Stimulated activated CD4-positive, alpha-beta T cell treated with anti-CD3 and anti-CD28 coated beads, Interleukin-12 subunit alpha, Interleukin-12 subunit beta, amount 100 ng/mL, for 4 hours (primary cell): ENCODE measurements around the gene FTO.
A peak's percentile ranks its signal among the peaks of the same experiment; 100 is the strongest.
"Not testable (repeated sequence)": the region's sequence is repeated elsewhere in the genome, so short reads cannot be mapped to it uniquely, and the experiment has no call there.

Source experiments
- DNase-seq: peaks from one replicate; pipeline ENCODE4 v3.0.0-alpha.2; 2020

FTO gene

DNA sequence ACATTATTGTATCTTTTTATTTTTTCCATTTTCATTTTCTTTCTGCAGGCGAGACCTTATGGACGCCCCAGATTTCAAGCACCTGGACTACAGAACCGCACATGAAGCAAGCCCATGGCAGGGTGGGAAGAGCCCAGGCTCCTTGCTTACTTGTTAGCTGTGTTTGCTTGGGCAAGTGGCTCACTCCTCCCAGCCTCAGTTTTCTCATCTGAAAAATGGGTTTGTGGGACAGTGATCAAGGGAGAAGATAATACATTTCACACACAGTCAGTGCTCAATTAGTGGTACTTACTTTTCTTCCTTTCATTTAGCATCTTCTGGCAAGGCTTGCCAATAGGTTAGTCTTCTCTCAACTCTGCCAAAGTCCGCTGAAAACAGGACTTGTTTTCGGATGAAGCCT is 465.2 kb downstream of the FTO start:
- no peak for DNase-seq

DNA sequence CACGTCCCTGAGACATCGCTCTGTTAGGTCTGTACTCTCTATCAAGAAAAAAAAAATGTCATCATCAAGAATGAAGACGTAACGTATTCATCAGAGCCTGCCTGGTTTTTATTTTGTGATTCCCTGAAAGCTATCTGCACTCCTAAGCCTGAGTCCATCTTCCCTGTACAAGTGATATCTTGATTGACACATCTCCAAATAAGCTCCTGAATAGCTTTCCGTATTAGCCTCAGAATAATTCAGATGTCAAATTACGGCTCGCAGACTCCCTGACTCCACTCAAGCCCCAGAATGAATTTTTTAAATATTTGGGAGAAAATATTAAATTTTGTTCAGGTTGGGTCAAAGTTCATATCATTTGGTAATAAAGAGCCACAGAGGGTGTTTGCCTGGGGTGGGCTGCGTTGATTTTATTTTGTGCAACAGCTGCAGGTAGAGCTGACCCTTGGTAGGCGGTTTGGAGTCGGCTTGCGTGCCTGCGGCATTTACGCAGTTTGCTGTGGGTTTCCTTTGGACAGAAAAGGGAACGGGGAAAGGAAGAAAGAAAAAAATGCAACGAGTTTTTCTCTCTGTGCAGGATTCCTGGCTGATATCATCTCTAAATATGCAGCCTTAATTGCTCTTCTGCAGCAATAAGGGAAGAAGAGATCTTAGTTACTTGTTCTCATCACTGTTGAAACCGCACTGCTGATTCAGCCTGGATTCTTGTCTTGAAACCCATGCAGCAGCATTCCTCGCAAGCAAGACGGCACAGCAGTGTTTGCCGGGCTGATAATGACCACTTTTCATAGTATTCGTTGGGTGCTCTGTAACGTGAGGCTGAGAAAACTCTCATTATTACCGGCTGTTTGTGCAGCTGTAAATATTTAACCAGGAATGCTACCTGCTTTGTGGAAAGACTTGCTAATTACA is 467.9 kb downstream of the FTO start:
- no peak for DNase-seq

DNA sequence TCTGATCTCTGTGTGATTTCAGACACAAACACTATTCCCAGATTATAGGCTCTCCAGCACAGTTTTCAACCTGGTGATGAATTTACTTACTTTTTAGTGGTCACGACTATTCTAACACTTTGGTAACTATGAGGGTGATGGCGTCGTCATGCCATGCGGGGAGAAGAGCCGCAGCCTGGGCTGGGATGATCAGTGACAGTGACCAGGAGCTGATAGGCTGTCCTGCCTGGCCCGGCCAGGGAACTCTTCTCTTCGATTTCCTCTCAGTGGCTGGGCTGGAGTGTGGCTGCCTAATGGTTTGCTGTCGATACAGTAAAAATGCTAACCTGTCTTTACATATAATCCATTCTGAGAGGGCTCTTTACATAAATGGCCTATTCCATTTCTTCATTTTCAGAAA is 469.5 kb downstream of the FTO start:
- DNase-seq: no peak

DNA sequence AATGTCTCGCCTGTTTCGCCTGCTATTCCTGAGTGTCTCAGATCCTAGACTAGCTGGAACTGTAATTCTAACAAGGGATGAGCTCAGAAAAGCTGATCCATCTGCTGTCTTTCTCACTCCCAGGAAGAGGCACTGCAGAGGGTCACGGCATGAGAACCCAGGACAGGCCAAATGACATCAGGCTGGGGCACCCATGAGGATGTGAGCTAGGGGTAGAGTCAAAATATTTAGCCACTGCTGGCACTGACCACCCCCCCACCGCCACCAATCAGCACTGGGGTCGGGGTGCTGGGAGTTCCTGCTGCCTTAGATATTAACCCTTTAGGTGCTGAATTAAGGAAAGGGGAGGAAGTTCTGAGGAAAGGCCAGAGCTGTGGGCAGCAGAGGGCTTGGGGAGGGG is 470.2 kb downstream of the FTO start:
- DNase-seq: no peak

DNA sequence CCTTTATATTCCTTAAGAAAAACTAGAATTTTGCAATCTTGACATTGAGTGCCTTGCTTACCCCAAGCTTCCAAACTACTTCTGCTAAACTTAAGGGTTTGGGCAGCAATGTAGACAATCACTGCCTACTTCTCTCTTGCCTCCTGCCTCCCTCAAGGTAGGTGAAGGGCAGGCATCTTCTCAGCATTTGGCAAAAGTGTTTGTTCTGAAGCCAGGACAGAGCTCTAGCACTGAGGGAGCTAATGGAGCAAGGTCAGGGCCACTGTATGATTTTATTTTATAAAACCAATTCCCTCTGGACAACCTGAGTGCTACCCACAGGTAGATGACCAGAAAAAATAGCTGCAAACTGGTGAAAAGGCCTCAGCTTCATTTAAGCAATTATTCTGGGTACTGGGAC is 470.8 kb downstream of the FTO start:
- DNase-seq: no peak

DNA sequence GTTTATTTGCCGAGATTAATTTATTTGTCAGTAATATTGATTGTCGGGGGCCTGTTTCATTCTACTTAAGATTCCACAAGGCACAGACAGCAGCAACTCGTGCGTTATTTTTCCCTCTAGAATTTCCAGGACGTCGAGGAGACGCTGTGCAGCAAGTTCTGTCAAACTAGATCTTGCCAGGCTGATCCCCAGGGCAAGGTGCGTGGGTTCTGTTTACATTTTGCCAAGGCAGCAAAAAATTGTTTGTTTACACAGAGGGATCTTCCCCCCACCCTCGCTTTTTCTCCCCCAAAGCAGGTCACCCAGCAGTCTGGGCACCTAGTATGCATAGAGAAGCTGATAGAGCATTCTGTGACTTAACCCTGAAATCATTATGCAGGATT is 471.2 kb downstream of the FTO start:
- DNase-seq: no peak

DNA sequence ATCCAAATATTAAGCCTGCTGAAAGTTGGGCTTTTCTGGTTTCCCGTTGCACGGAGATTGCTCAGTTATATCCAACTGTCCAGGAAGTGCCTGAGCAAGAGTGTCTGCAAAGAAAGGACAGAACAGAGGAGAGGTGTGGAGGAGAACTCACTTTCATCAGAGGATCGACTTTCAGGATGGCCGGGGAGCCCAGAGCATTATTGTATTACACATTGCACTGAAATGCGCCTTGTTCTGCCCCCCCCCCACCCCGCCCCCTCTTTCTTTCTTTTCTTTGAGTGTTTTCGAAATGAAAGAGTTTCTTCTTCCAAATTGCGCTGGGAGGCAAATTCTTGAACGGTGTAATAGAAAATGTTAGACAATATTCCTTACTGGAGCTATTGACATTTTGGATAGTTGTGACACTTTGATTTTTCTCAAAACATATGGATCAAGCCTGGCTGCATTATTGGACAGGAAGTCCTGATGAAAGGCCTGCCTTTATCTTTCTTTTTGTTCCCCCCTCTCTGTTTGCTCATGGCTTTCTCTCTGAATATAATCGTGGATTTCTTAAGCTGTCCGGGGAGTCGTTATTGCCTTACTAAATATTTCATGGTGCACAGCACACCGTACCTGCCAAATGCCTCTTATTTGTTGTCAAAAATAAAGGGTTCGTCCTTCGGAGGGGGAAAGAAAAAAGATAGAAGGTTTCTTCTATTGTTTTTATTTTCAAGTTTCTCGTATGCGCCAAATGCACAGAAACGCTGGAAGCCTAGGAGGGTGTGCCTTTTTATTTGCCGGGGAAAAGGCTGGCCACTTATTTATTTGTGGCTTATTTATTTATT is 471.8 kb downstream of the FTO start:
- no peak for DNase-seq

DNA sequence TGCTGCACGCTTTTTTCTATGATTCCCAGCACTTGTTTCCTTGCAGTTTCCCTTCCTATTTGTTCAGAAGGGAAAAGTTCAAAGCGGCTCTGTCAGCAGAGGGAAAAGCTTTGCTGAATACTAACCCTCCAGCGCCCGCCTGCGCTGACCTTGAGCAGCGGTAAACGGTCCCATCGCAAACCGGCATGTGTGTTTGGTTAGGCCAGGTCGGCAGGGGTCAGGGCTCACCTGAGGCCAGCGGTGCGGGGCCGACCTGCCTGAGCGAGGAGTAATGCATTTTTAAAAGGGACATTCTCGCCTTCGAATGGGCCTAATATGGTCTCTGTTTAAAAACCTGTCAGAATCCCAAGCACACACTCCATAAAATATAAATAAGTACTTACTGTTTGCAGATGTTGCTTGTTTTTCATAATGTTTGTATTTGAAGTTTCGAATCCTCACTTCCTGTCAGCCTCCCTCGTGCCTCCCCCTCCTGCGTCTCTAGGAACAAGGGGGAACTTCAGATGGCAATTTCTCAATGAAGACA is 472.5 kb downstream of the FTO start:
- DNase-seq: no peak

DNA sequence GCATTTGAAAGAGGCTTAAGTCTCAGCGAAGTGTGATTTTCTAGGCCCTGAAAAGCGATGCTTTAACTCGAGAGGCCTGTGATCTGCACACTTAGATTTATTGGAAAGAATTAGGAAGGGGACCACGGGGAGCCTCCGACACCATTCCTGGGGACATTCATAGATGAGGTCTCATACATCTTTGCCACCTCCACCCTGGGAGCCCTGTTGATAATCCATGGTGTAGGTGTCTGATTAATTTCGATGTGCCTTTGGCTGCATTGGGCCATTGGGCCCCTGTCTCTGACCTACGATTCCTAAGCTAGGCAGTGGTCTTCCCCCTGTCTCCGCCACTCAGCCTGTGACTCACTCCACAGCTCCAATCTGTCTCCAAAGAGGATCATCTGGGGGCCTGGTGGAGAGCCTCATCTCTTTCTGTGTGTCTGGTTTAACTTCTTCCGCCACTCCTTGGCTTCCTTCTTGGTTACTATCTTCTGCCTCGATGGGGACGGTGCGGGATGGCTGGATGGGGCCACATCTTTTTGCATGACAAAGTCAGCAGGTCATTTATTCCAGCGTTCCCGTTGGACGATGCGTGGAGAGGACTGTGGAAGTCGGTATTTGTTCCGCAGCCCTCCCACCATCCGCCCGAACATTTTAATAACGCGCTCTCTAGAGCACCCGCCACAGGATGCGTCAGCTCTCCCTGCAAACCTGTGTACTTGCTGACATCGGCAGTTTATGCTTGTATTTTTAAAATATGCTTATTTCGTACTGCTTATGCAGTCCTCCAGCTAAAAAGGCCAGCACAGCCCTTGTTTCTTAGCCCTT is 473.3 kb downstream of the FTO start:
- no peak for DNase-seq

DNA sequence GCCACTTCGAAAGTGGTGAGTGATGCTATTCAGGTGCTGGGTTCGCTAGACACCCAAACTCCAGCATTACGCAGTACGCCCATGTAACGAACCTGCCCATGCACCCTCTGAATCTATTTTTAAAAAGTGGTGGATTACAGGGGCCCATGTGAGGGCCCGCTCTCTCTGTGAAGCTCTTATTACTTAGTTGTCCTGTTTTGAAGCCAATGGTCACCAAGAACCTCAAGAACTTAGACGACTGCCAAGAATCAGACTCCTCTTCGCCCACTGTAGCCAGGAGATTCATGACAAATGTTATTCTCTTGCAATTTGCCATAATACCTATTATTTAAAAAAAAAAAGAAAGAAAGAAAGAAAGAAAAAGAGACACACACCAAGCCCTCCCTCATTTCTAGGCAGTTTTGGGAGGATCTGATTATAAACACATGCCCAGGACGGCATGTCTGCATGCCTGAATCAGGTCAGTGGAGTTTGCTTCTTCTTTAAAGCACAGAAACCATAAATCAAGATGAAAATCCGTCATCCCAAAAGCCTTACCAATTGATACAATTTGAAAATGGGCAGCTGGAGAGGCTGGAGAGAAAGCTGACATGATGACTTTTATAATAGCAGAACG is 474.0 kb downstream of the FTO start:
- DNase-seq: no peak

DNA sequence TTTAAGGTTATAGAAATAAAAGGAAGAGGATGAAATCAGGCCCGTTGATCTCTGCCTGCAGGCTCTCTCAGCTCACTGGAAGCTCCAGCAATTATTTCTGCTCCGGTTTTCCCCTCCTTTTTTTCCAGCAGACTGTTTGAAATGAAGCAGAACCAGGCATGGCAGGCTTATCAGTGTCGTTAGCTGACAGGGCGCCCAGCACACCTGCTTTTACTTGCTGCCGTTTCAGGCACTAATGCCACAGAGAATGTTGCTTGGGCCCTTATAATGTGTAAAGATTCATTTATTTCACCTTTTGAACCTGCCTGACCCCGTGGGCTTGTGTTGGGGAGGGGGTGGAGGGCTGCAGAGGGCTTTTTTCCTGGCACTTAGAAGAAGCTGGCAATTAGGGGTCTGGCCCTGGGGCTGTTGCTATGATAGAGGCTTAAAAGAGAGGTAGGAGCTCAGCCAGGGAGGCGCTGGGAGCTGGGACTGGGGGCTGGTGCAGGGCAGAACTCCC is 474.6 kb downstream of the FTO start:
- no peak for DNase-seq

DNA sequence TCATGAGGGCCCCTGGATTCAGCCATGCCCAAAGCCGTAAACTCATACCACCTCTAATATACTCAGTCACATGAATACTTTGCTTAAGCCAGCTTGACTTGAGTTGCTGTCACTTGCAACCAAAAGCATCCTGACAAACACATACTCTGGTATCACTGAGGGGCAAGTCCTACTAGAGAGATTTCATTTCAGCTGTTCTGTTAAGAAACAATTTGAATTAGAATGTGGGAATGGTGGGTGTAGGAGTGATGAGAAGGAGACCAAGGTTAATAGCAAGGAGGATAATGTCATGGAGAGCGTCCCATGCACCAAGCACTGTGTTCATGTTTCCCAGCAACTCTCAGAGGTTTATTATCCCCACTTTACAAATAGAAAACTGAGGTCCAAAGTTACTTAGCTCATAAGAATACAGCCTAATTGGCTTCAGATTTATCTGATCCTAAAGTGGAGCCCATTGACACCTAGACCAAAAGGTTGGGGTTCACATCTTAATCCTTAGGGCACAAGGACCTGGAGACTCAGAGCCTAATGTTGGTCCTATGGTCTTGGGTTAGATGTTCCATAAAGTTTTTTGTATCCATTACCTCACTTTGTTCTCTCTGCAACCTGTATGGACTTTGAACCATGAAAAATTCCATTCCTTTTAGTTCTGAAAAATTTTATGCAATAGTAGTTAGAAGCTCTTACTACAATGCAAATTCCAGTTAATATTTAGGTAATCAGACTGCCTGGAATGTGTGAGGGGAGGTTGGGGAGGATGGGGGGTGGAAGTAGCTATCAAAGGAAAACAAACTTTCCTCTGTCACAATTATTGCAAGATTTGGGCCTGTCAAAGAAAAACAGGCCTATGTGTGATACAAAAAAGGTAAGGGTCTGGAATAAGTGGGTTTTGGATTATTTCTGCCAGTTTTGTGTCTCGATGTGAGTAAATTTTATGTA is 476.7 kb downstream of the FTO start:
- DNase-seq: no peak

DNA sequence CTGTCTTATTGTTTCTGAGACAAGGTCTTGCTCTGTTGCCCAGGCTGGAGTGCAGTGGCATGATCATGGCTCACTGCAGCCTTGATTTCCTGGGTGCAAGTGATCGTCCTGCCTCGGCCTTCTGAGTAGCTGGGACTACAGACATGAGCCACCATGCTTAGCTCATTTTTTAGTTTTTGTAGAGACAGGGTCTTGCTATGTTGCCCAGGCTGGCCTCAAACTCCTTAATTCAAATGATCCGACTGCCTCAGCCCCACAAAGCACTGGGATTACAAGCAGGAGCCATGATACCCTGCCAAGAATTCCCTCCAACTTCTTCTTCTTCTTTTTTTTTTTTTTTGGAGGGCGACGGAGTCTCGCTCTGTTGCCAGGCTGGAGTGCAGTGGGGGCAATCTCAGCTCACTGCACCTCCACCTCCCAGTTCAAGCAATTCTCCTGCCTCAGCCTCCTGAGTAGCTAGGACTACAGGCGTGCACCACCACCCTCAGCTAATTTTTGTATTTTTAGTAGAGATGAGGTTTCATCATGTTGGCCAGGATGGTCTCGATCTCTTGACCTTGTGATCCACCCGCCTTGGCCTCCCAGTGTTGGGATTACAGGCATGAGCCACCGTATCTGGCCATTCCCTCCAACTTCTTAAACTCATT is 477.9 kb downstream of the FTO start:
- not testable (repeated sequence) for DNase-seq

DNA sequence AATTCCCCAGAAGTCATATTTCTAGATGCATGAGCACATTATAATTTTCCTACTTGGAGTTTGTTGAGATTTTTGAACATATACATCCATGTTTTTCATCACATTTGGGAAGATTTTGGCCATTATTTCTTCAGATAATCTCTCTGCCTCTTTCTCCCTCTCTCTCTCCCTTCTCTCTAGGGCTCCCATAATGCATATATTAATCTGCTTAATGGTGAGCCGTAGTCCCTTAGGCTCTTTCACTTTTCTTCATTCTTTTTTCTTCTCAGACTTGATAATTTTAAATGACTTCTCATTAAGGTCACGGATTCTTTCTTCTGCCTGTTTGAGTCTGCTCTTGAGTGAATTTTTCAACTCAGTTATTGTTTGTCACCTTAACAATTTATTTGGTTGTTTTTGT is 481.1 kb downstream of the FTO start:
- DNase-seq: no peak

DNA sequence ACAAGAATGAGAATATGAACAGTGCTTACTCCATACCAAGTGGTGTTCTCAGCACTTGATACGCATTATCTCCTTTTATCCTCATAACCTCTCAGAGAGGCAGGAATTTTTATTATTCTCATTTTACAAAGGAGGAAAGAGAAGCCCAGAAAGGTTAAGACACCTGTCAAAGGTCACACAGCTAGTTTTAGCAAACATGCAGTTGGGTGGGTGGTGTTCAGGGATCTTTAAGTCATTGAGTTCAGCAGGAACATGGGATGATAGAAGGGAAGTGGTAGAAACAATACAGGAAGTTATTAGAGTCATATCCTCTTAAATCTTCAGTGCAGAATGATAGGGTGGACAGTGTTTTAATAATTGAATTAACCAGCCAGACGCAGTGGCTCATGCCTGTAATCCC is 487.2 kb downstream of the FTO start:
- DNase-seq: no peak

DNA sequence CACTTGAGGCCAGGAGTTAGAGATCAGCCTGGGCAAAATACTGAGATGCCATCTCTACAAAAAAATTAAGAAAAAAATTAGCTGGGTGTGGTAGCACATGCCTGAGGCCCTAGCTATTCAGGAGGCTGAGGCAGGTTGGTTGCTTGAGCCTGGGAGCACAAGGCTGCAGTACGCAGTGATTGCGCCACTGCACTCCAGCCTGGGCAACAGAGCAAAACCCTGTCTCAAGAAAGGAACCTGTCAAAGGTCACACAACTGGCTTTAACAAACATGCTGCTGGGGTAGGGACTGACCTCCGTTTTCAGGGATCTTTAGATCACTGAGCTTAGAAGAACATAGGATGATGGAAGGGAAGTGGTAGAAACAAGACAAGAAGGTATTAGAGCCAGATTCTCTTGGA is 487.6 kb downstream of the FTO start:
- DNase-seq: no peak

DNA sequence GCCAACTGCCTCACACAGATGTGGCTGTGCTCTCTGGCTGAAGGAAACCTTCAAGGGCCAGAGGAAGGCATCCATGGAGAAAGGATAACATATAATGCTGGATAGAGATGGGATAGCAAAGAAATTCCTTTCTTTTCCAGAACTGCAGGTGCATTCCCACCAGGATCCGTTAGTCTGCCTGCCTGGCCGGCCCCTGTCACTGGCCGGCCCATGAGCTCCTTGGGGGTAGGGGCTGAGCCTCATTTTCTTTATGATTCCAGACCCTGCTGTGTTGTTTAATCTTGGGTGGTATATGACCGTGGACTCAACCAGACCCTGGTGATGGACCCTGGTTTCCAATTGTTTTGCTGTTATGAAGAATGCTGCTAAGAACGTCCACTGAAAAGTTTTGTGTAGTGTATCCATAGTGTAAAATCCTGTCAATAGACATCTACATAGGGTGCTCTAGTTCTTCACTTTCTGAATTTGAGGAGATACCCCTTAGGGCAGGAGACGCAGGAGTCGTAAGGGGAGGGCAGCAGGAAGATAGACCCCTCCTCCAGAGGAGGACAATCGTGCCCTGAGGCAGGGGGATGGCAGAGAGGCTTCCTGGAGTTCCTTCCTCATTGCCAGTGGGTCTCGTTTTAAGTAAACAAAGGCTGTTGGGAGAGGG is 489.2 kb downstream of the FTO start:
- no peak for DNase-seq

DNA sequence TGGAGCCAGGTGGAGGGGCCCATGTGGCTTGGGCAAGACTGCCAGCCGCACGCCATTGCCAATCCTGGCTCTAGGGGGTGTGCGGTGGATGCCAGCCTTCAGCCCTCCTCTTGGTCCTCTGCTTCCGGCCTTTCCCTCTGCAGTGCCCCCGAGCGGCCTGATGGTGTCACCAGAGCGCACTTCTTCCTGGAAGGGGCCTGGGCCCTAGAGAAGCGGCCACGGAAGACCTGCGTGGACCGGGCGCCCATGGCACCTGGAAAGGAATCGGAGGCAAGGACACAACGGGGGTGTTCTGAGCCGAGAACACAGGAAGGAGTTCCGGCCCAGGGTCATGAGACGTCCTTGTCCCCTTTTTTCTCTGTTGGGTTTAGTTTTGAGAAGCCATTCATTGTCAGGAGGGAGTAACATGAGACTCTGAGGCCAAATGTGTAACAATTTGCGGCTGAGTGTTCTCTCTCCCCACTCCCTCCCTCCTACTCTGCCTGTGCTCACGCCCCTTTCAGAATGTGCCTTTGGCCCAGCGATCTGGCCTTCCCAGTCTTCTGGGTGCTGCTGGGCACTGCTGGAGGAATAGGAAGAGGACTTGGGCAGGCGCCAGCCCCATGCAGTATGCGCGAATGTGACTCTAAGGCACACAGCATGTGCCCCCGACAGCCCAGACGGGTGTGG is 489.8 kb downstream of the FTO start:
- DNase-seq: peak; percentile 12

DNA sequence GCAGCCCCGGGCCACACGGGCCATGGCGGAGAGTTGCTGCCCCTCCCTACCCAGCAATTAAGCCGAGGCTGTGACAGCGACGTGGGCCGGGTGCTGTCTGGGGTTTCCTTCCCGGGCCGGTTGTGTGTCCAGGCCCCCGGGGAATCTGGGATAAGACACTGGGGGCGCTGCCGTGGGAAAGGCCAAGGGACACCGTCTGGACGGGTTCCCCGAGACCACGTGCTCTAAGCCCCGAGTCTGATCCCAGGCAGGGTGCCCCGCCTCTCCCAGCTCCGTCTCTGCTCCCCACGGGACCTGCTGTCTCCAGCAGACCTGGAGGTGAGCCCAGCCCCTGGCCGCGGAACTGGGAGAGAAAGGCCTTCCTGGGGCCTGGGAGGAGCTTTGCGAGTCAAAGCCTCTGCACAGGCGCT is 490.4 kb downstream of the FTO start:
- DNase-seq: no peak

DNA sequence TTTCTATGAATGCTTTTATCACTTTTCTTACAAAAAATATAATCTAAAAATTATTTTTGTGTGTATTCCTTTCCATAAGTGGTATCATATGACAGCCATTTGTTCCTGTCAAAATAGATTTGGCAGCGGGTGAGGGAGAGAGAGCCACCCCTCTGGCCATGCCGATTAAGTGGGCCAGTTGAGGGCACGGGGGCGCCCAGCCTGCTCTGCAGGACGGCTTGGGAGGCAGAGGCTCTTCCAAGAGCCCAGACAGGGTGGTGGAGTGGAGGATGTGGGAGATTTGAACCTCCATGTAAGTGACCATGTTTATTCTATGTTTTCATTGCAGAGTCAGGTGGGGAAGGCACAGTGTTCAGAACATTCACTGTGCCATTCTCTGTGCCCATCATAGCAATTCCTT is 493.8 kb downstream of the FTO start:
- no peak for DNase-seq
